Lung (tissue), 12 donors: ENCODE data around the gene MTUS2. TPM values are rescaled to one million over a fixed set of nuclear protein-coding genes. Genes with fewer than 3 reads are reported as not detected.

Source experiments
- ATAC-seq: fragments of 200-7000 bp; cut with Tn5 transposase; one replicate; pipeline ENCODE4 v1.9.1; 2020; ENCODE audit warnings: moderate number of reproducible peaks; ENCODE audit not compliant: insufficient read depth, low FRiP score
- DNase-seq, 3 donors: peaks; one replicate each; pipeline ENCODE4 v3.0.0-alpha.2; 2013 to 2017
- H3K27ac ChIP-seq, 2 donors: one replicate each; pipeline ENCODE4 v1.5.1; 2013; ENCODE audit warnings: mild to moderate bottlenecking in 2 of 2, moderate library complexity in 2 of 2, control low read depth in 1 of 2, inconsistent platforms in 1 of 2, low read depth in 1 of 2, low read length in 1 of 2
- H3K27me3 ChIP-seq, 3 donors: one replicate each; pipeline ENCODE4 v1.5.1; 2013; ENCODE audit warnings: low read length in 2 of 3; ENCODE audit not compliant: control insufficient read depth in 3 of 3, insufficient read depth in 3 of 3
- H3K36me3 ChIP-seq, 4 donors: one replicate each; pipeline ENCODE4 v1.5.1; 2013; ENCODE audit warnings: low read length in 4 of 4, mild to moderate bottlenecking in 1 of 4, moderate library complexity in 1 of 4; ENCODE audit not compliant: control insufficient read depth in 4 of 4, insufficient read depth in 4 of 4
- H3K4me1 ChIP-seq, 5 donors: one replicate each; pipeline ENCODE4 v1.5.1; 2013; ENCODE audit warnings: low read length in 5 of 5, mild to moderate bottlenecking in 2 of 5, moderate library complexity in 1 of 5; ENCODE audit not compliant: control insufficient read depth in 5 of 5, insufficient read depth in 5 of 5
- H3K4me3 ChIP-seq: one replicate; pipeline ENCODE4 v1.5.1; 2013; ENCODE audit warnings: mild to moderate bottlenecking, control low read depth, moderate library complexity
- H3K9ac ChIP-seq, 2 donors: one replicate each; pipeline ENCODE4 v1.5.1; 2013; ENCODE audit warnings: low read length in 2 of 2, control low read depth in 1 of 2; ENCODE audit not compliant: insufficient read depth in 1 of 2
- H3K9me3 ChIP-seq, 4 donors: one replicate each; pipeline ENCODE4 v1.5.1; 2013; ENCODE audit warnings: low read length in 3 of 4, mild to moderate bottlenecking in 1 of 4, moderate library complexity in 1 of 4; ENCODE audit not compliant: control insufficient read depth in 4 of 4, insufficient read depth in 3 of 4
- WGBS, 2 donors: extraction: QIAGEN DNeasy Blood & Tissue Kit; methylation state at CpG; one replicate each; pipeline ENCODE4 v1.1.7; 2013; 5-methylcytosine and 5-hydroxymethylcytosine counted together
- polyA plus RNA-seq, 2 donors: library from polyadenylated mRNA; stranded (reverse); fragments of 200-250 nt; gene quantifications; one replicate each; pipeline ENCODE4 v1.2.1, GENCODE V29; 2013
- total RNA-seq, 2 donors: library from RNA; depleted of rRNA in 1 of 2; stranded (reverse); fragments of >200 nt in 1 of 2; gene quantifications; one replicate each; pipeline ENCODE4 v1.2.1, GENCODE V29; 2014 to 2021
- TF ChIP-seq, protein P1 (sequence below): IDR thresholded peaks from 2 replicates; pipeline ENCODE4 v1.5.1; 2012; ENCODE audit warnings: mild to moderate bottlenecking; ENCODE audit errors: control extremely low read depth, extremely low read depth
- donor health status: control.
- donor health status: control.
- donor health status: Bipolar disorder and iron deficiency.
- donor health status: healthy.
- donor health status: DM: yes; HTN: yes; CAD: no.

MTUS2 gene
- total and polyA plus RNA-seq, 4 donors = 0.03 to 0.54 (median 0.08) TPM

- H3K4me3 ChIP-seq = no peak overlapping the region
- 50 to 80% methylated on average over 2 of the region's 2 CpGs for WGBS, 2 donors
- DNase-seq = no peak
- H3K27ac ChIP-seq = no peak overlapping the region
- ATAC-seq = no peak
- peaks cover 0 to 6% (median 0%) of the 10 kb centered on the region in 3 donors for H3K27me3 ChIP-seq
- no peak overlapping the region for H3K9ac ChIP-seq
- H3K9me3 ChIP-seq = peaks cover 0 to 4% (median 0%) of the 10 kb centered on the region in 4 donors
- TF ChIP-seq, protein P1, sequence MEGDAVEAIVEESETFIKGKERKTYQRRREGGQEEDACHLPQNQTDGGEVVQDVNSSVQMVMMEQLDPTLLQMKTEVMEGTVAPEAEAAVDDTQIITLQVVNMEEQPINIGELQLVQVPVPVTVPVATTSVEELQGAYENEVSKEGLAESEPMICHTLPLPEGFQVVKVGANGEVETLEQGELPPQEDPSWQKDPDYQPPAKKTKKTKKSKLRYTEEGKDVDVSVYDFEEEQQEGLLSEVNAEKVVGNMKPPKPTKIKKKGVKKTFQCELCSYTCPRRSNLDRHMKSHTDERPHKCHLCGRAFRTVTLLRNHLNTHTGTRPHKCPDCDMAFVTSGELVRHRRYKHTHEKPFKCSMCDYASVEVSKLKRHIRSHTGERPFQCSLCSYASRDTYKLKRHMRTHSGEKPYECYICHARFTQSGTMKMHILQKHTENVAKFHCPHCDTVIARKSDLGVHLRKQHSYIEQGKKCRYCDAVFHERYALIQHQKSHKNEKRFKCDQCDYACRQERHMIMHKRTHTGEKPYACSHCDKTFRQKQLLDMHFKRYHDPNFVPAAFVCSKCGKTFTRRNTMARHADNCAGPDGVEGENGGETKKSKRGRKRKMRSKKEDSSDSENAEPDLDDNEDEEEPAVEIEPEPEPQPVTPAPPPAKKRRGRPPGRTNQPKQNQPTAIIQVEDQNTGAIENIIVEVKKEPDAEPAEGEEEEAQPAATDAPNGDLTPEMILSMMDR = no peak
- H3K4me1 ChIP-seq = peaks cover 0 to 5% (median 0%) of the 10 kb centered on the region in 5 donors
- H3K36me3 ChIP-seq = no peaks in the 10 kb centered on the region
Observed at GRCh38 chr13:29491248-29491647, 671.1 kb downstream of the MTUS2 start.

GRCh38 chr13:29493796-29494195 is 673.7 kb downstream of the MTUS2 start:
- DNase-seq (peak in 1 of 3 donors; percentile 46), ATAC-seq (no peak)
- Histone ChIP-seq H3K4me3 (no peak overlapping the region), H3K36me3 (peaks cover 0 to under 1% (median 0%) of the 10 kb centered on the region in 4 donors), H3K27ac (no peak overlapping the region), H3K9ac (no peak overlapping the region), H3K4me1 (peaks cover 0 to 15% (median 5%) of the 10 kb centered on the region in 5 donors), H3K27me3 (peaks cover 0 to 4% (median 0%) of the 10 kb centered on the region in 3 donors), H3K9me3 (peaks cover 0 to 4% (median 0%) of the 10 kb centered on the region in 4 donors)
- WGBS, 2 donors = 63 to 79% methylated on average over 4 of the region's 4 CpGs
- TF ChIP-seq, protein P1 = no peak

DNA sequence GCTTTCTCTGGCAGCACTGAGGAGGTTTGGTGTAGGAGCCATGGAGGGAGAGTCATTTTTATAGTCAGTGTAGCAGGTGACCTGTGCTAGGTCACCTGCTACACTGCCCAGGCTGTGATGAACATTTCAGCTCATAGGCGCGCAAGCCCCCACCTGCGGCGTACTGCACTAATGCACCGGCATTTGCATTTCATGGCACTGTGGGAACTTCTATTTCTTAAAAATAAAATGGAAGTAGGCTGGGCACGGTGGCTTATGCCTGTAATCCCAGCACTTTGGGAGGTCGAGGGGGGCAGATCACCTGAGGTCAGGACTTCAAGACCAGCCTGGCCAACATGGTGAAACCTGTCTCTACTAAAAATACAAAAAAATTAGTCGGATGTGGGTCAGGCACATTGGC is 674.4 kb downstream of the MTUS2 start:
- Histone ChIP-seq H3K36me3 (peaks cover 0 to 4% (median 0%) of the 10 kb centered on the region in 4 donors), H3K9me3 (peaks cover 0 to 4% (median 0%) of the 10 kb centered on the region in 4 donors), H3K27ac (no peak overlapping the region), H3K9ac (no peak overlapping the region), H3K27me3 (peaks cover 0 to 4% (median 0%) of the 10 kb centered on the region in 3 donors), H3K4me3 (no peak overlapping the region), H3K4me1 (peaks cover 0 to 15% (median 5%) of the 10 kb centered on the region in 5 donors)
- DNase-seq (no peak), ATAC-seq (no peak)
- 93 to 96% methylated on average over 8 of the region's 8 CpGs for WGBS, 2 donors
- TF ChIP-seq, protein P1 = no peak

DNA sequence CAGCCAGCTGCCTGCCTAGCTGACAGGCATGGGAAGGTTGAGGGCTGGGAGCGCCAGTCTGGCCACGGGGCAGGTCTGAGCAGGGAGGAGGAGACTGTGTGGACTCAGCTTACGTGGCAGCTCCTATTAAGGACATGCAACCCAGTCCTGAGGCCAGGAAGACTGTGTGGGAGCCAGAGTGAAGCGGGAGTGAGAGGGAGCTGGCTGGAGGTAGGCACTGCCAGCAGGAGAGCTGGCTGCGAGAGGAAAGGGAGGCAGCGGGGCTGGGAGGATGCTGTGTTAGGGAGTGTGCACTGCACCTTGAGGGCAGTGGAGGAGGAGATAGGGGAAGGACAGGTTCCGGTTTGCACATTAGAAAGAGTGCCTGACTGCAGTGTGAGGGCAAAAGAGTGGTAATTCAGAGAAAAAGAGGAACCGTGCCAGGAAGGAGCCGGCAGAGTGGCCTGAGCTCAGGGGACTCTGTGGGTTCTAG is 676.1 kb downstream of the MTUS2 start:
- 31 to 44% methylated on average over 9 of the region's 9 CpGs for WGBS, 2 donors
- Histone ChIP-seq H3K4me3 (no peak overlapping the region), H3K27me3 (peaks cover 0 to 4% (median 0%) of the 10 kb centered on the region in 3 donors), H3K9ac (no peak overlapping the region), H3K9me3 (peaks cover 0 to 4% (median 0%) of the 10 kb centered on the region in 4 donors), H3K27ac (no peak overlapping the region), H3K36me3 (peaks cover 0 to 4% (median 0%) of the 10 kb centered on the region in 4 donors), H3K4me1 (peaks cover 0 to 15% (median 5%) of the 10 kb centered on the region in 5 donors)
- peak; percentile 20 for ATAC-seq
- TF ChIP-seq, protein P1 = no peak
- DNase-seq = no peak
